Esophagus muscularis mucosa (tissue), 4 donors: Measurements from ENCODE around the gene NCKAP5. TPM values are rescaled to one million over a fixed set of nuclear protein-coding genes. Genes with fewer than 3 reads are reported as not detected.

Experiments
- DNase-seq: peaks from one replicate; pipeline ENCODE4 v3.0.0-alpha.2; 2017; ENCODE audit errors: extremely low spot score
- H3K27ac ChIP-seq, 4 donors: fragments of 200-600 bp; sonication (generic); replicated peaks in 1 of 4; 1 replicate in 3 of 4; 2 replicates in 1 of 4; pipeline ENCODE4 v1.5.1; 2016 to 2019; ENCODE audit warnings: mild to moderate bottlenecking in 1 of 4
- H3K27me3 ChIP-seq, 4 donors: fragments of 200-600 bp; sonication (generic); one replicate each; pipeline versions ENCODE4 v1.5.1 to v1.6.0; 2016 to 2019
- H3K36me3 ChIP-seq, 4 donors: fragments of 200-600 bp; sonication (generic); one replicate each; pipeline ENCODE4 v1.5.1; 2016 to 2019
- H3K4me1 ChIP-seq, 4 donors: fragments of 200-600 bp; sonication (generic); one replicate each; pipeline ENCODE4 v1.5.1; 2016 to 2019
- H3K4me3 ChIP-seq, 4 donors: fragments of 200-600 bp; sonication (generic); 1 replicate in 2 of 4; 2 replicates in 2 of 4; pipeline ENCODE4 v1.5.1; 2016 to 2019; ENCODE audit warnings: mild to moderate bottlenecking in 4 of 4, moderate library complexity in 1 of 4
- H3K9me3 ChIP-seq, 4 donors: fragments of 200-600 bp; sonication (generic); 1 replicate in 3 of 4; 2 replicates in 1 of 4; pipeline ENCODE4 v1.5.1; 2016 to 2019
- CTCF ChIP-seq, 3 experiments: fragments of 200-600 bp in 2 of 3; fragments of 450-650 bp in 1 of 3; sonication (generic) in 2 of 3; IDR thresholded peaks; one replicate each; pipeline ENCODE4 v1.5.1; 2017 to 2019; ENCODE audit warnings: antibody characterized with exemption in 3 of 3, mild to moderate bottlenecking in 2 of 3, moderate library complexity in 1 of 3
- EP300 ChIP-seq: sonication (generic); formaldehyde crosslinking; IDR thresholded peaks from one replicate; pipeline ENCODE4 v1.6.1; 2017; ENCODE audit warnings: antibody characterized with exemption
- POLR2A ChIP-seq: fragments of 450-650 bp; IDR thresholded peaks from one replicate; pipeline ENCODE4 v1.6.1; 2017; ENCODE audit warnings: antibody characterized with exemption, moderate library complexity, mild to moderate bottlenecking, low read depth
- POLR2AphosphoS5 ChIP-seq, 2 donors: sonication (generic); formaldehyde crosslinking; IDR thresholded peaks; one replicate each; pipeline ENCODE4 v1.6.1; 2017; ENCODE audit warnings: antibody characterized with exemption in 2 of 2
- WGBS: methylation state at CpG from one replicate; pipeline ENCODE4 v1.1.5; 2018; 5-methylcytosine and 5-hydroxymethylcytosine counted together
- intact Hi-C: fragments of 100-400 bp; cut with DNase I; formaldehyde crosslinking; loops from one replicate; pipeline ENCODE4 v1.15.1; 2023
- total RNA-seq, 4 donors: library from RNA; depleted of rRNA; stranded (reverse); fragments of >200 nt; gene quantifications; one replicate each; pipeline versions ENCODE4 v1.1.0 to v1.2.1, GENCODE V29; 2016

Gene NCKAP5
- total RNA-seq, 4 donors from 2014 or later: 0.33 to 1.8 (median 1.0) TPM

- no peak for DNase-seq
- Histone ChIP-seq H3K4me1 (no peaks in the 10 kb centered on the region), H3K4me3 (no peak overlapping the region), H3K27me3 (no peaks in the 10 kb centered on the region), H3K9me3 (no peaks in the 10 kb centered on the region), H3K27ac (no peak overlapping the region), H3K36me3 (no peaks in the 10 kb centered on the region)
- WGBS: 65% methylated on average over 1 of the region's 1 CpG
- TF ChIP-seq POLR2A (no peak), EP300 (no peak), CTCF (IDR thresholded peaks at IDR 0.05) (no peak), POLR2AphosphoS5 (IDR thresholded peaks at IDR 0.05) (no peak)
- intact Hi-C loops: no loop called here
Observed at GRCh38 chr2:133146893-133147292, 421.4 kb downstream of the NCKAP5 start.

- 100% methylated on average over 1 of the region's 1 CpG for WGBS
- intact Hi-C loops: no loop called here
- H3K27me3 ChIP-seq: no peaks in the 10 kb centered on the region
Observed at GRCh38 chr2:133143645-133144044, 424.6 kb downstream of the NCKAP5 start.

DNA sequence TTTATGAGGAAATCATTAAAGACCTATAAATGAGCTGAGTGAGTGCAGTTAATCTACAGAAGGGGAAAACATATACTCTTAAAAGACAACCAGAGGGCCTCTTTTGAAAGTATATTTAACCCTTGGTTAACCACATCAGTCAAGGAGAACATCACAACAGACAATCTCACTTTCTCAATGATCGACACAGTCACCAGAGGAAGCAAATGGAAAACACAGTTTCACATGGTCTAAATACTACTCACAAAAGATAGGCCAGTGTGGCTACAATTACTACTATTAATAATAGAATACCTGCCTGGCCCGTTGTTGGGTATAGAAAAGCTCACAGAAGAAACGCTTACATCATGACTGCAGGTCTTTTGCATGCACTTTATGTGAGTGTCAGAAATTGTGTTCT, 426.2 kb downstream of the NCKAP5 start:
- TF ChIP-seq CTCF (IDR thresholded peaks at IDR 0.05) (no peak), POLR2AphosphoS5 (IDR thresholded peaks at IDR 0.05) (no peak), EP300 (no peak), POLR2A (no peak)
- 90% methylated on average over 3 of the region's 3 CpGs for WGBS
- no peaks in the 10 kb centered on the region for H3K9me3 ChIP-seq
- H3K4me1 ChIP-seq: no peaks in the 10 kb centered on the region
- intact Hi-C loops: no loop called here
- H3K27ac ChIP-seq: no peak overlapping the region
- no peaks in the 10 kb centered on the region for H3K36me3 ChIP-seq
- no peaks in the 10 kb centered on the region for H3K27me3 ChIP-seq
- no peak overlapping the region for H3K4me3 ChIP-seq
- no peak for DNase-seq

More at GRCh38 chr2:133143645-133144044, 424.6 kb downstream of the NCKAP5 start:
- no peaks in the 10 kb centered on the region for H3K36me3 ChIP-seq
- no peak for TF ChIP-seq POLR2AphosphoS5 (IDR thresholded peaks at IDR 0.05)
- no peak for TF ChIP-seq EP300
- no peak for TF ChIP-seq CTCF (IDR thresholded peaks at IDR 0.05)
- no peak for TF ChIP-seq POLR2A
- H3K4me3 ChIP-seq: no peak overlapping the region
- no peak overlapping the region for H3K27ac ChIP-seq
- DNase-seq: no peak
- H3K4me1 ChIP-seq: no peaks in the 10 kb centered on the region
- no peaks in the 10 kb centered on the region for H3K9me3 ChIP-seq

- Histone ChIP-seq H3K36me3 (no peaks in the 10 kb centered on the region), H3K4me3 (no peak overlapping the region), H3K4me1 (no peaks in the 10 kb centered on the region), H3K27ac (no peak overlapping the region), H3K9me3 (no peaks in the 10 kb centered on the region), H3K27me3 (no peaks in the 10 kb centered on the region)
- TF ChIP-seq POLR2AphosphoS5 (IDR thresholded peaks at IDR 0.05) (no peak), CTCF (IDR thresholded peaks at IDR 0.05) (no peak), EP300 (no peak), POLR2A (no peak)
- WGBS: 92% methylated on average over 1 of the region's 1 CpG
- intact Hi-C loops: no loop called here
- no peak for DNase-seq
Observed at GRCh38 chr2:133140620-133141019, 427.6 kb downstream of the NCKAP5 start.

- Histone ChIP-seq H3K27me3 (no peaks in the 10 kb centered on the region), H3K27ac (no peak overlapping the region), H3K4me1 (no peaks in the 10 kb centered on the region), H3K9me3 (no peaks in the 10 kb centered on the region), H3K36me3 (no peaks in the 10 kb centered on the region), H3K4me3 (no peak overlapping the region)
- intact Hi-C loops: no loop called here
- TF ChIP-seq POLR2AphosphoS5 (IDR thresholded peaks at IDR 0.05) (no peak), EP300 (no peak), POLR2A (no peak), CTCF (IDR thresholded peaks at IDR 0.05) (no peak)
- 53% methylated on average over 4 of the region's 4 CpGs for WGBS
- DNase-seq: no peak
Observed at GRCh38 chr2:133139847-133140533, 428.3 kb downstream of the NCKAP5 start.
